Epithelial cell of proximal tubule (primary cell): ENCODE data around the gene MC2R. TPM values are rescaled to one million over a fixed set of nuclear protein-coding genes. Genes with fewer than 3 reads are reported as not detected.

Experiments
- DNase-seq: peaks from one replicate; pipeline ENCODE4 v3.0.0-alpha.2; 2011; ENCODE audit warnings: low read depth
- H3K4me3 ChIP-seq: 2 replicates; pipeline ENCODE4 v1.5.1; 2011; ENCODE audit warnings: low read depth, mild to moderate bottlenecking, low read length
- CTCF ChIP-seq: conservative IDR thresholded peaks from 2 replicates; pipeline ENCODE4 v1.5.1; 2012; ENCODE audit warnings: low read depth, mild to moderate bottlenecking, low read length
- total RNA-seq: library from RNA; depleted of rRNA; stranded (reverse); fragments of >200 nt; gene quantifications from 2 replicates; pipeline ENCODE4 v1.2.3, GENCODE V29; 2015

Gene MC2R
- total RNA-seq, 1 donor from 2014 or later = not detected

- no peak for DNase-seq
- TF ChIP-seq CTCF = no peak
- no peak overlapping the region for H3K4me3 ChIP-seq
These were observed 80.8 kb downstream of the MC2R start for GRCh38 chr18:13834496-13835015.

Other genes with a start within 250 kb of the MC2R start
- gene FAM210A, start 189.0 kb downstream of the MC2R start, total RNA-seq = 13.4 and 15.0 TPM in 2 replicates
- 21.3 and 27.4 TPM in 2 replicates for gene RNMT, start 188.9 kb downstream of the MC2R start, total RNA-seq
- not detected in 2 replicates for gene MC5R, start 91.4 kb downstream of the MC2R start, total RNA-seq
- 7.7 and 9.5 TPM in 2 replicates for gene ZNF519, start 216.9 kb upstream of the MC2R start, total RNA-seq